ENCODE results near the gene SPPL2B.
"Not testable (repeated sequence)": the region's sequence is repeated elsewhere in the genome, so short reads cannot be mapped to it uniquely, and the experiment has no call there.

SPPL2B gene, protein sequence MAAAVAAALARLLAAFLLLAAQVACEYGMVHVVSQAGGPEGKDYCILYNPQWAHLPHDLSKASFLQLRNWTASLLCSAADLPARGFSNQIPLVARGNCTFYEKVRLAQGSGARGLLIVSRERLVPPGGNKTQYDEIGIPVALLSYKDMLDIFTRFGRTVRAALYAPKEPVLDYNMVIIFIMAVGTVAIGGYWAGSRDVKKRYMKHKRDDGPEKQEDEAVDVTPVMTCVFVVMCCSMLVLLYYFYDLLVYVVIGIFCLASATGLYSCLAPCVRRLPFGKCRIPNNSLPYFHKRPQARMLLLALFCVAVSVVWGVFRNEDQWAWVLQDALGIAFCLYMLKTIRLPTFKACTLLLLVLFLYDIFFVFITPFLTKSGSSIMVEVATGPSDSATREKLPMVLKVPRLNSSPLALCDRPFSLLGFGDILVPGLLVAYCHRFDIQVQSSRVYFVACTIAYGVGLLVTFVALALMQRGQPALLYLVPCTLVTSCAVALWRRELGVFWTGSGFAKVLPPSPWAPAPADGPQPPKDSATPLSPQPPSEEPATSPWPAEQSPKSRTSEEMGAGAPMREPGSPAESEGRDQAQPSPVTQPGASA

GRCh38 chr19:2328401-2329148 is at the start of gene SPPL2B, which contains the start of gene LSM7:
Gene SPPL2B, plus strand, starts transcription at chr19:2328684. Its CDS starts 26 bp downstream, at chr19:2328710.
Gene LSM7, minus strand, starts transcription at chr19:2328586. Its CDS starts 20 bp downstream, at chr19:2328566.
- peak; percentile 90 for DNase-seq (ENCODE audit: low read depth)

DNA sequence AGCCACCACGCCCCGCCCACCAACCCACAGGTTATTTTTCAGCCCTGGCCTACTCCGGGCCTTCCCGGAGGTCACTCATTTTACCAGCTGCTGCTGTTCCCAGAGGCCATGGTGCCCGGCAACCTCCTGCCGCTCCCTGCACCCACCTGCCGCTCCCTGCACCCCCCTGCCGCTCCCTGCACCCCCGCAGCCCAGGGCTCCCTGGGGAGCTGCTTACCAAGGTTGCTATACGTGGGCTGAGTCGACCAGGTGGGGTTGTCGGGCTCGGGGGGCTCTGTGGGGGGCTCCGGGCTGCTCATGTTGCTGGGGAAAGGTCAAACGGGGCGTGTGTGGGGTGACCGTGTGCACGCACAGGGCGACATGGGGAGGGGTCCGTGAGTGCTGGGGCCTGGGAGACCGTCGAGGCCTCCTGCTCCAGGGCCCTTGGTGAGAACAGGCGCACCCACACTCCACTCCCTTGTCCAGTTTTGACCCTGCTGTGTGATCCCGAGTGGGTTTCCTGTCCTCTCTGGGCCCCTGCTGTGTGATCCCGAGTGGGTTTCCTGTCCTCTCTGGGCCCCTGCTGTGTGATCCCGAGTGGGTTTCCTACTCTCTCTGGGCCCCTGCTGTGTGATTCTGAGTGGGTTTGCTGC is 47.7 kb upstream of the SPPL2B start:
- DNase-seq (ENCODE audit: low read depth), result no peak

GRCh38 chr19:2281265-2282061 is 47.0 kb upstream of the SPPL2B start:
- not testable (repeated sequence) for DNase-seq (ENCODE audit: low read depth)

GRCh38 chr19:2282062-2282861 is 46.2 kb upstream of the SPPL2B start, which contains the start of gene PEAK3:
Gene PEAK3, minus strand, starts transcription at chr19:2282175. Its CDS starts 1,244 bp downstream, at chr19:2280931.
- no peak for DNase-seq (ENCODE audit: low read depth)

- DNase-seq (ENCODE audit: low read depth), result no peak
Observed at GRCh38 chr19:2282862-2283237, 45.6 kb upstream of the SPPL2B start.

GRCh38 chr19:2283835-2284507 is 44.5 kb upstream of the SPPL2B start:
- DNase-seq (ENCODE audit: low read depth), result no peak

- no peak for DNase-seq (ENCODE audit: low read depth)
Observed at GRCh38 chr19:2286402-2287140, 41.9 kb upstream of the SPPL2B start.

- no peak for DNase-seq (ENCODE audit: low read depth)
Observed at GRCh38 chr19:2287585-2288337, 40.7 kb upstream of the SPPL2B start.

DNA sequence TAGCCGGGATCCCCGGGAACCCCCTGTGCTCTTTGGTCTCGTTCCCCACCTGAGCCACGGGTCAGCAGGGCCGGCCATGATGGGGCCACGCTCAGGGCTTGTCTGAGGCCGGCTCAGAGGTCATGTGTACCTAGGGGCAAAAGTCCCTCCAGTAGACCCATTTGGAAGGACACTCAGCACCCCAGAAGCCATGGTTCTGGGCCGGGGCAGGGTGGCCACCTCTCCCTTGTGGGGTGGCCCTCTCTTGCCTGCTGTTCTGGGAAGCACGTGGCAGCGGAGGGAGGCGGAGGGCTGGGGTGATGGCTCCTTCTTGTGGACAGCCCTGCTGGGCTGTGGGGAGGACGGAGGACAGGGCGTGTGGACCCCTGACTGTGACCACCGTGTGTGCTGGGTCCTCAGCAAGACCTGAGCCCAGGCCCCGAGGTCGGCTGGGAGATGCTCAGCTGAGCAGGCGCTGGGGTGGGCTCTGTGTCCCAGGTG is 40.1 kb upstream of the SPPL2B start:
- DNase-seq (ENCODE audit: low read depth), result no peak

GRCh38 chr19:2288818-2289713 is 39.4 kb upstream of the SPPL2B start:
- DNase-seq (ENCODE audit: low read depth), result no peak

DNA sequence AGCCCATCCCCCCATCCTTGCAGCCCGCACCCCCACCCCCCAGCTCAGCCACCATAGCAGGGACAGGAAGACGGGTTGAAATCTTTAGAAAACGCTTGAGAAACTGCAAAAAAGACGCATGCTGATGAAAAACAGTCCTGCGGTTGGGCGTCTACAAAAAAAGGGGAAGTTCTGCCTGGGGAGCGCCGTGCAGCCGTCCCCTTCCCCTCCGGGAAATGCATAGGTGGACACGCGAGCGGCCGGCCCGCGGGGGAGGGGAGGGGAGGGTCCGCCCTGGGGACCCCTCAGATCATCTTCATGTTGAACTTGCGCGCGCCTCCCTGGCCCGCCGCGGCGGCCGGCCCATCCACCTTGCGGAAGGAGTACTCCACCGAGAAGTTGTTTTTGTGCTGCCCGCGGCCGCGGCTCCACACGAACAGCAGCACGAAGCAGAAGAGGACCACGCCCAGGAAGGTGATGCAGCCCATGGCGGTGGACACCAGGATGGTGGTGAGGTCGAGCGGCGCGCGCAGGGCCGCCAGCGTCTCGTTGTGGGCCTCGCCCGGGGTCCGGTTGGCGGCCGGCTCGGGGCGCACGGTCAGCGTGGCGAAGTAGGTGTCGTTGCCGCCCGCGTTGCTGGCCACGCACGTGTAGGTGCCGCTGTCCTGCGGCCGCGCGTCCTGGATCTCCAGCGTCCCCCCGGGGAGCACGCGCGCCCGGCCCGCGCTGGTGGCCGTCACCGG is 38.6 kb upstream of the SPPL2B start:
- no peak for DNase-seq (ENCODE audit: low read depth)

- DNase-seq (ENCODE audit: low read depth), result no peak
Observed at GRCh38 chr19:2290441-2291184, 37.9 kb upstream of the SPPL2B start.

DNA sequence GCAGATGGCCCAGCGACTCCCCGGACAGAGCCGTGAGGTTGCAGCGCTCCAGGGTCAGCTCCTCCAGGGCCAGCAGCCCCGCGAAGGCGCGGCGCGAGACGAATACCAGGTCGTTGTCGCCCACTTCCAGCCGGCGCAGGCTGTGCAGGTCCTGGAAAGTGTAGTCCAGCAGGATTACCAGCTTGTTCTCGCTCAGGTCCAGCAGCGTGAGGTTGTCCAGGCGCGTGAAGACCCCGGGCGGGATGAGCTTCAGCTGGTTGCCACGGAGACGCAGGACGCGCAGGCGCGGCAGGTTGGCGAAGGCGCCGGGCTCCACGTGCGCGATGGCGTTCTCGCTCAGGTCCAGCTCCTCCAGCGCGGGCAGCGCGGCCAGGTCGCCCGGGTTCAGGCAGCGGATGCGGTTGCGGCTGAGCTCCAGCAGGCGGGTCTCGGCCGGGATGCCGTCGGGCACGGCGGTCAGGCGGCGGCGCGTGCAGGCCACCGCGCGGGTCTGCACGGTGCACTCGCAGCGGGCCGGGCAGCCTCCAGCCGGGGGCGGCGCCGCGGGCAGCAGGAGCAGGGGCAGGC is 37.2 kb upstream of the SPPL2B start:
- no peak for DNase-seq (ENCODE audit: low read depth)

DNA sequence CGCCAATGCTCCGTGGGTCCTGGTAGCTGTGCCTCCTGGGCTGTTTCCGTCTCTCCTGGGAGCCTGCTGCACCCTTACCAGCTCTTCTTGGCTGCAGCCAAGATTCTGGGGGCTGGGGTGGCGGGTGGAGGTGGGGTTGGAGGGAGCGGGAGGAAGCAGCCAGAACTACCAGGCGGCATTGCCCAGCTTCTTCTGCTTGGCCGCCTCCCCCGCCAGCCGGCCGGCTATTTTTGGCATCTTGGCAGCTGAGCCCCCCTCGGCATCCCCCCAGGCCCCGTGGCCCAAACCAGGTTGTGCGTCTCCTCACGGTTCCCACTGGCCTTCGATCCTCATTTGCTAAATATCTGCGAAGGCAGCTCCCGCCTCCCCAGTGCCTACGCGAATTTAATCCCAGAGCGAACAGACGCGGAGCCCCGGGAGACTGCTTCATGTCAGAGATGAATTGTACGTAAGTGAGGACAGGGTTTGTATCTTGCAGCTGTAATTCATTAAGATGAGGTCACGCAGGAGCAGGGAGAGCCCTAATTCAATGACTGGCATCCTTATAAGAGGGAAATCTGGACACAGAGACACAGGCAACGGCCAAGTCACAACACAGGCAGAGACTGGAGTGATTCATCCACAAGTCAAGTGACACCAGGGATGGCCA is 33.7 kb upstream of the SPPL2B start:
- DNase-seq (ENCODE audit: low read depth), result no peak

- no peak for DNase-seq (ENCODE audit: low read depth)
Observed at GRCh38 chr19:2296141-2296540, 32.3 kb upstream of the SPPL2B start.
